Measurements from ENCODE around the gene PARVA. TPM values are rescaled to one million over a fixed set of nuclear protein-coding genes. Genes with fewer than 3 reads are reported as not detected.
A peak's percentile ranks its signal among the peaks of the same experiment; 100 is the strongest.

The PARVA gene
- total and polyA plus RNA-seq, 2 donors (not counting 1 experiment from before 2014, with no cell fraction given): 27.7 to 195 TPM

GRCh38 chr11:12372111-12372510 is 5.3 kb upstream of the PARVA start:
- Histone ChIP-seq H3K4me1 (ENCODE audit: control insufficient read depth, extremely low read depth, insufficient read depth, low read length) (peaks cover 8% of the 10 kb centered on the region), H3K4me2 (ENCODE audit: extremely low read depth, insufficient read depth, low read length) (no peak overlapping the region), H3K4me3 (replicated peaks in 1 of 4; ENCODE audit: control extremely low read depth in 1 of 4, insufficient read depth in 1 of 4, low read depth in 3 of 4, low read length in 4 of 4) (no peak overlapping the region), H3K79me2 (ENCODE audit: control insufficient read depth, insufficient read depth, low read length) (no peaks in the 10 kb centered on the region), H2AFZ (ENCODE audit: low read length) (no peak overlapping the region), H4K20me1 (ENCODE audit: control insufficient read depth, extremely low read depth, insufficient read depth, low read length) (no peaks in the 10 kb centered on the region), H3K9ac (ENCODE audit: insufficient read depth, low read length) (no peak overlapping the region), H3K27ac (ENCODE audit: insufficient read depth, low read length) (no peak overlapping the region), H3K9me3 (ENCODE audit: control insufficient read depth, insufficient read depth, low read depth, low read length) (no peaks in the 10 kb centered on the region), H3K27me3 (ENCODE audit: control insufficient read depth, insufficient read depth, low read length) (no peaks in the 10 kb centered on the region), H3K36me3 (ENCODE audit: control insufficient read depth, insufficient read depth, low read length) (no peaks in the 10 kb centered on the region)
- no peak for DNase-seq (ENCODE audit: low read depth in 2 of 2)
- no peak for TF ChIP-seq CTCF (conservative IDR thresholded peaks at IDR 0.05 in 1 of 2, IDR thresholded peaks at IDR 0.05 in 1 of 2; ENCODE audit: low read depth in 1 of 2, low read length in 2 of 2)
- TF ChIP-seq EZH2 (IDR thresholded peaks at IDR 0.05; ENCODE audit: low read length, missing control alignments): no peak

- H3K4me1 ChIP-seq (ENCODE audit: control insufficient read depth, extremely low read depth, insufficient read depth, low read length): peaks cover 8% of the 10 kb centered on the region
- no peak overlapping the region for H3K9ac ChIP-seq (ENCODE audit: insufficient read depth, low read length)
- peaks cover 27% of the 10 kb centered on the region for H3K79me2 ChIP-seq (ENCODE audit: control insufficient read depth, insufficient read depth, low read length)
- no peak overlapping the region for H3K4me2 ChIP-seq (ENCODE audit: extremely low read depth, insufficient read depth, low read length)
- H2AFZ ChIP-seq (ENCODE audit: low read length): no peak overlapping the region
- no peaks in the 10 kb centered on the region for H4K20me1 ChIP-seq (ENCODE audit: control insufficient read depth, extremely low read depth, insufficient read depth, low read length)
- DNase-seq (ENCODE audit: low read depth in 2 of 2): no peak
- H3K27me3 ChIP-seq (ENCODE audit: control insufficient read depth, insufficient read depth, low read length): no peaks in the 10 kb centered on the region
- peaks cover 2% of the 10 kb centered on the region for H3K36me3 ChIP-seq (ENCODE audit: control insufficient read depth, insufficient read depth, low read length)
- TF ChIP-seq CTCF (conservative IDR thresholded peaks at IDR 0.05 in 1 of 2, IDR thresholded peaks at IDR 0.05 in 1 of 2; ENCODE audit: low read depth in 1 of 2, low read length in 2 of 2): no peak
- TF ChIP-seq EZH2 (IDR thresholded peaks at IDR 0.05; ENCODE audit: low read length, missing control alignments): no peak
- no peak overlapping the region for H3K27ac ChIP-seq (ENCODE audit: insufficient read depth, low read length)
- no peak overlapping the region for H3K4me3 ChIP-seq (replicated peaks in 1 of 4; ENCODE audit: control extremely low read depth in 1 of 4, insufficient read depth in 1 of 4, low read depth in 3 of 4, low read length in 4 of 4)
- H3K9me3 ChIP-seq (ENCODE audit: control insufficient read depth, insufficient read depth, low read depth, low read length): no peaks in the 10 kb centered on the region
These were observed 1.7 kb upstream of the PARVA start for GRCh38 chr11:12375720-12376119.

GRCh38 chr11:12376259-12377081 is 901 bp upstream of the PARVA start:
- TF ChIP-seq CTCF (conservative IDR thresholded peaks at IDR 0.05 in 1 of 2, IDR thresholded peaks at IDR 0.05 in 1 of 2; ENCODE audit: low read depth in 1 of 2, low read length in 2 of 2) (no peak), EZH2 (IDR thresholded peaks at IDR 0.05; ENCODE audit: low read length, missing control alignments) (no peak)
- Histone ChIP-seq H3K4me1 (ENCODE audit: control insufficient read depth, extremely low read depth, insufficient read depth, low read length) (peaks cover 8% of the 10 kb centered on the region), H4K20me1 (ENCODE audit: control insufficient read depth, extremely low read depth, insufficient read depth, low read length) (no peaks in the 10 kb centered on the region), H3K4me2 (ENCODE audit: extremely low read depth, insufficient read depth, low read length) (peak overlapping the region; percentile 37), H3K79me2 (ENCODE audit: control insufficient read depth, insufficient read depth, low read length) (peaks cover 35% of the 10 kb centered on the region), H3K4me3 (replicated peaks in 1 of 4; ENCODE audit: control extremely low read depth in 1 of 4, insufficient read depth in 1 of 4, low read depth in 3 of 4, low read length in 4 of 4) (peak overlapping the region in 1 of 4 experiments; percentile 66), H3K27me3 (ENCODE audit: control insufficient read depth, insufficient read depth, low read length) (no peaks in the 10 kb centered on the region), H3K27ac (ENCODE audit: insufficient read depth, low read length) (peak overlapping the region; percentile 94), H3K9ac (ENCODE audit: insufficient read depth, low read length) (no peak overlapping the region), H3K9me3 (ENCODE audit: control insufficient read depth, insufficient read depth, low read depth, low read length) (no peaks in the 10 kb centered on the region), H2AFZ (ENCODE audit: low read length) (no peak overlapping the region), H3K36me3 (ENCODE audit: control insufficient read depth, insufficient read depth, low read length) (peaks cover 6% of the 10 kb centered on the region)
- DNase-seq (ENCODE audit: low read depth in 2 of 2): peak; percentile 82 to 84
